ENCODE measurements around the gene PAWR. TPM values are rescaled to one million over a fixed set of nuclear protein-coding genes. Genes with fewer than 3 reads are reported as not detected.
"Not testable (repeated sequence)": the region's sequence is repeated elsewhere in the genome, so short reads cannot be mapped to it uniquely, and the experiment has no call there.

The PAWR gene
- polyA plus RNA-seq, 3 donors from 2014 or later: 1.3 to 4.4 (median 2.7) TPM

DNA sequence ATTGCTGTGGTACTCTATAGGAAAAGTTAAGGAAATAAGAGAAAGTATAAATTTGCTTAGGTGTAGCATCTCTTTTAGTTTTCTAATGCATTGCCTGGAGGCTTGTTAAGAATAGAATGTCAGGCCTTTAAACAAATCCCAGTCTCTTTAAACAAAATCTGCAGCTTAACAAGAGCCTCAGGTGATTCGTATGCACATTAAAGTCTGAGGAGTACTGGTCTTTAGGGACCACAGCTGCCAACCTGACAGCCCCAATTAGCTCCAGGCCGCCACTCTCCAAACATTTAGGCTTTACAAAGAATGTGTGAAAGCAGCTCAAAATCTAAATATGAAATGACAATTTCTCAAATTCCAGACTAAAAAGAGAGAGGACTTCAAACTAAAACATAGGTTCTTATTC, 35.7 kb downstream of the PAWR start:
- H3K27me3 Mint-ChIP-seq (ENCODE audit: low read depth in 3 of 3): peaks cover 0 to 4% (median 2%) of the 10 kb centered on the region in 3 donors
- H3K27ac Mint-ChIP-seq: no peak overlapping the region
- no peak for DNase-seq
- H3K4me1 Mint-ChIP-seq: no peaks in the 10 kb centered on the region
- H3K36me3 Mint-ChIP-seq: no peaks in the 10 kb centered on the region
- H3K4me3 Mint-ChIP-seq: no peak overlapping the region
- no peaks in the 10 kb centered on the region for H3K9me3 Mint-ChIP-seq

DNA sequence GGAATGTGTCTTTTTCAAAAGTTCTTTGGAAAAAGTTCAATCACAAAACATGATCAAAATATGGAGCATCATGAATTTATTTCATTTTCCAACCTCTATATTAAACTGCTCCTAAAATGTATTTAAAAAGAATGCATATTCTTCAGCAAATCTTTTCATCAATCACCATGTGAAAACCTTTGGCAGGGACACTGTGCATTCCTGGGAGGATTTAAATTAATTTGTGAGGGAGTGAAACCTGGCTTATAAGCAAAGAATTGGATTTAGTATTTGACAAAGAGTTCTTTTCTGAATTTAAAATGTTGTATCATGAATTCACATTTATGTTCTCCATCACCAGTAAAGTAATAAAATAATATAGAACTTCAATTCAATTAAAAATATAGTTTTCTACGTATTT, 38.2 kb downstream of the PAWR start:
- no peaks in the 10 kb centered on the region for H3K9me3 Mint-ChIP-seq

DNA sequence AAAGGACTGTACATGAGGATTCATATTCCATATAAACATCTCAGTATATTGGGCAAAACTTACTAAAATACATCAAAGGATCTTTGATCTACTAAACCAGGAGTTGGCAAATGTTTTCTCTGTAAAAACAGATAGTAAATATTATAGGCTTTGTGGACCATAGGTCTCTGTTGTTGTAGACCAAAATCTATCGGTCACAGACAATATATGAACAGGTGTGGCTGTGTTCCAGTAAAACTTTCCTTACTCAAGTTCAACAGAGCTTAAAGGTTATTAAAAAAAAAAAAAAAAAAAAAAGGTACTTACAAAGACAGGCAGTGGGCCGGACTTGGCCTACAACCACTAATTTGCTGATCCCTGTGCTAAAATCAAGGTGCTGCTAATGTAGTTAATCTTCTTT, 40.3 kb downstream of the PAWR start:
- Mint-ChIP-seq H3K27me3 (ENCODE audit: low read depth in 3 of 3) (no peaks in the 10 kb centered on the region), H3K4me1 (no peaks in the 10 kb centered on the region), H3K9me3 (no peaks in the 10 kb centered on the region), H3K27ac (no peak overlapping the region), H3K36me3 (no peaks in the 10 kb centered on the region), H3K4me3 (no peak overlapping the region)
- DNase-seq: no peak

More for the DNA sequence above, 38.2 kb downstream of the PAWR start:
- peaks cover 0 to 4% (median 2%) of the 10 kb centered on the region in 3 donors for H3K27me3 Mint-ChIP-seq (ENCODE audit: low read depth in 3 of 3)
- no peak overlapping the region for H3K4me3 Mint-ChIP-seq
- no peaks in the 10 kb centered on the region for H3K36me3 Mint-ChIP-seq
- no peaks in the 10 kb centered on the region for H3K4me1 Mint-ChIP-seq
- no peak for DNase-seq
- no peak overlapping the region for H3K27ac Mint-ChIP-seq

DNA sequence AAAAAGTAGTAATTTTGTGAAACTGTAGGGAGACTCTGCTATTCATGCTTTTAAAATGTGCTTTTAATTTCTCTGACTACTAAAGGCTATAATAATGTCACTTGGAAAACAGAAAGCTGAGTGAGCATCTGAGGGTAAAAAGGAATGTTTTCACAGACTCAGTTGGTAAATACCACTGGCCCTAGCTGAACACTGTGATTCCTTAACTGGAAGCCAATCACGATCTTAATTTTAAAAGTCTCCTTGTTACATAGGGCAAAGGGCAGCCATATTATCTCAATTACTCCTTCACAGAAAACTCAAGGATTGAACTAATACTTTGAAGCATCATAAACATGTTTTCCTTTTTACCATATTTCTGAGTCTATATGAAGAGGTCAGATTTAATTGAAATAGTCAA, 41.9 kb downstream of the PAWR start:
- Mint-ChIP-seq H3K27ac (no peak overlapping the region), H3K9me3 (no peaks in the 10 kb centered on the region), H3K36me3 (no peaks in the 10 kb centered on the region), H3K4me3 (no peak overlapping the region), H3K4me1 (no peaks in the 10 kb centered on the region), H3K27me3 (ENCODE audit: low read depth in 3 of 3) (no peaks in the 10 kb centered on the region)
- DNase-seq: no peak

DNA sequence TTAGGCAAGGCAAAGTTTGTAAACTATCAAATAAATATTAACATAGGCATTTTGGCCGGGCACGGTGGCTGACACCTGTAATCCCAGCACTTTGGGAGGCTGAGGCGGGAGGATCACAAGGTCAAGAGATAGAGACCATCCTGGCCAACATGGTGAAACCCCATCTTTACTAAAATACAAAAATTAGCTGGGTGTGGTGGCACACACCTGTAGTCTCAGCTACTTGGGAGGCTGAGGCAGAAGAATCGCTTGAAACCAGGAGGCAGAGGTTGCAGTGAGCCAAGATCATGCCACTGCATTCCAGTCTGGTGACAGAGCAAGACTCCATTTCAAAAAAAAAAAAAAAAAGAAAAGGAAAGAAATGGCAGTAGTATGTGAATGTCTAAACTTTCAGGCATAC, 43.9 kb downstream of the PAWR start:
- not testable (repeated sequence) for DNase-seq; H3K4me1 Mint-ChIP-seq; H3K27ac Mint-ChIP-seq; H3K4me3 Mint-ChIP-seq; H3K9me3 Mint-ChIP-seq; H3K27me3 Mint-ChIP-seq (ENCODE audit: low read depth in 3 of 3); H3K36me3 Mint-ChIP-seq

DNA sequence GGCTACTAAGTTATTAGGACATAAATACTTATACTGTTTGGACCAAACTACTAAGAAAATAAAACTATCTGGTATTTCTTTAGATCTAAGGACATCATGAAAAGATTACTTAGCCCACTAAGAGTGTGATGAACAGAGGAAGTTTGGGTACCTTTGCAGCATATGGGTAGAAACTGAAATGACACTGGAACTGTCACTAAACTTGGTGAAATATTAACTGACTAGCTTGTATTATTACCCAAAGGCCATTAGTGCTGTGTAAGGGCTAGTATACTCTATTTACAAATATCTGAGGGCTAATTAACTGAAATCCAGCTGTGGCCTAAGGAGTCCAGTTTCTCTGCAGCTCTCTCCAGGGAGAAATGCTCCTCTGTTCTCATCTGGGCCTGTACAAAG, 45.5 kb downstream of the PAWR start:
- Mint-ChIP-seq H3K4me1 (no peaks in the 10 kb centered on the region), H3K27ac (no peak overlapping the region), H3K4me3 (no peak overlapping the region), H3K36me3 (no peaks in the 10 kb centered on the region), H3K9me3 (no peaks in the 10 kb centered on the region), H3K27me3 (ENCODE audit: low read depth in 3 of 3) (peaks cover 0 to 4% (median 0%) of the 10 kb centered on the region in 3 donors)
- no peak for DNase-seq

DNA sequence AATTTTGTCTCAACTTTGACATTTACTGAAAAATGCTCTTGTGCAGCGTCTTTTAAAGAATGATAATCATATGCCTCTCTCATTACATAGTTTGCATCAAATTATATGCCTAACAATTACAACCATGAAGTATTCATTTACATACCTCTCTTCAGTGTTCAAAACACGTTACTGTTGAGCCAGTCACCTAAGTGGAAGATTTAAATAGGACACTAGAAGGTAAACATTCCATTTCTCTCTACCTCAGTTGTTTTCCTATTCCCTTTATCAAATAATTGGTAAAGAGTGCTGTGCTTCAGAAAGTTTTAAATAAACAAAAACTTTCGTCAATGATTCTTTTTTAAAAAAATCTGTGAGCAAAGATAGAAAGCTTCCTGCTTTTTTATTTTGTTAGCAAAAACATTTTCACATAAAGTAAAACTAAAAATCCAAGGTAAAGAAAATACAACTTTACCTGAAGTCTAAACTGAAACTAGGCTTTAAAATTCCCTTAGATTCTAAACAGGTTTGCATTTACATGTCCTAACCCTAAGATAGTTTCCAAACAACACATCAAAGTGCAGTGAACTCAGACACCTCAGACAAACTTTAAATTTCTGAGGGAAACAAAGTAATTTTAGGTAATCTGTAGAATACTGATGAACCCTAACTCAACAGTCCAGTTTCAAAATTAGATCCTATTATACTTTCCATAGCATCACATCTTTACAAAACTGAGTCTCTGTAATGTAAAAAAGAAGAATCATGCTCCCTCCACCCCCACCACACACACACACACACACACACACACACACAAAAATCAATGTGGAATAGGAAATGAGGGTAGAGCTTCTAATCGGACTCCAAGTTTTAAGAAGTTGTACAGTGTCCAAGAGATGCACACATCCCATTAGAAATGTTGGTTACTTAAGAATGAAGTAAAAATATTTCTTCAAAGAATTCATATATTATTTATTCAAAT, 46.2 kb downstream of the PAWR start:
- H3K27me3 Mint-ChIP-seq (ENCODE audit: low read depth in 3 of 3): peaks cover 0 to 4% (median 0%) of the 10 kb centered on the region in 3 donors
- no peak overlapping the region for H3K27ac Mint-ChIP-seq
- H3K4me3 Mint-ChIP-seq: no peak overlapping the region
- no peaks in the 10 kb centered on the region for H3K9me3 Mint-ChIP-seq
- H3K36me3 Mint-ChIP-seq: no peaks in the 10 kb centered on the region
- no peak for DNase-seq
- H3K4me1 Mint-ChIP-seq: no peaks in the 10 kb centered on the region

DNA sequence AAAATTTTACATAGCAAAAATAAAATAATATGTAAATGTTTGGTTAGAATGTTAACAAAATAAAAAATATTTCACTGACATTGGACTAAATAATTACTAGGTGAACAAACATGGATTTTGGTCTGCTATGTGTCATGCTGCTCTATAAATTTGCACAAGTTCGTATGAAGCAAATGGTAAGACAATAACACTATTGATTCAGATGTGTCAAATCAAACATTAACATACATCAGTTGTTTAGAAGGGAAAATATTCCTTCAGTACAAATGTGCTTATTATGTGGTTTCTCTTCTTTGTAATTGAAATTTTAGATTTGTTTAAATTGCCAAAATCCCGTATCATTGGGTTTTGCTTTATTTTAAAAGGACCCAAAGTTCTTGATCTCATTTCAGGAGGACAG, 46.9 kb downstream of the PAWR start:
- H3K4me1 Mint-ChIP-seq: no peaks in the 10 kb centered on the region
- no peak overlapping the region for H3K4me3 Mint-ChIP-seq
- peaks cover 0 to 4% (median 0%) of the 10 kb centered on the region in 3 donors for H3K27me3 Mint-ChIP-seq (ENCODE audit: low read depth in 3 of 3)
- H3K36me3 Mint-ChIP-seq: no peaks in the 10 kb centered on the region
- H3K9me3 Mint-ChIP-seq: no peaks in the 10 kb centered on the region
- no peak for DNase-seq
- H3K27ac Mint-ChIP-seq: no peak overlapping the region

DNA sequence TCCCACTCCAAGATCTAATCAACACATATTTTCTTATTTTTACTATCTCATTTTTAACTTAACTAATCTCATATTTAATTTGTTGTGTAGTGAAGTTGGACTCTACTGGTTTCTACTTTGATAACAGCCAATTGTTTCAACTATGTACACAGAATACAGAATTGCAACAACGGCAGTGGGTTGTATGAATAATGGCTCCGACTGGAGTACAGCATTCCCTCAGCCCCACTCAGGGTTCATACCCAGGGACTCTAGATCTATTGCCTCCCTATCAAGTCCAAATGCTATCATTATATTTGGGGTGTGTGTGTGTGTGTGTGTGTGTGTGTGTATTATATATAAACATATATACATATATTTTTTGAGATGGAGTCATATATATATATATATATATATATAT, 52.3 kb downstream of the PAWR start:
- Mint-ChIP-seq H3K27me3 (ENCODE audit: low read depth in 3 of 3) (peaks cover 0 to 4% (median 0%) of the 10 kb centered on the region in 3 donors), H3K27ac (no peak overlapping the region), H3K9me3 (no peaks in the 10 kb centered on the region), H3K4me1 (no peaks in the 10 kb centered on the region), H3K4me3 (no peak overlapping the region), H3K36me3 (no peaks in the 10 kb centered on the region)
- DNase-seq: no peak

DNA sequence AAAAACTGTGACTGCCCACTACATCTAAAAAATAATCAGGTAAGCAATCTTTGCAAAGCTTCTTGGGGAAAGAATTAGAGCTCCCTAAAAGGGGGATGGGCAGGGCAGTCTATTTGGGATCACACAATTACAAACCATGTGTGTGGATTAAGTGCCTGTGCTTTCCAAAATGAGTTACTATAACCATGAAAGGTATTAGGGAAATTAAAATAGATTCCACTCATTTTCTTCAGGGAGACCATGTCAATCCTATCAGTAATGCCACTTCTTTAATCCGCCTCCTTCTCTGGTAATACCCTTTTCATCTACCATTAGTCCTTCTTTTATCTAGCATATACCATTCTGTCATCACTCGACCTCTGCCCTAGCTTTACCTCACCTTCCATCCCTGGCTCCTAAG, 53.7 kb downstream of the PAWR start:
- H3K9me3 Mint-ChIP-seq: no peaks in the 10 kb centered on the region
- H3K36me3 Mint-ChIP-seq: no peaks in the 10 kb centered on the region
- no peak for DNase-seq
- no peak overlapping the region for H3K27ac Mint-ChIP-seq
- no peaks in the 10 kb centered on the region for H3K4me1 Mint-ChIP-seq
- H3K4me3 Mint-ChIP-seq: no peak overlapping the region
- H3K27me3 Mint-ChIP-seq (ENCODE audit: low read depth in 3 of 3): peaks cover 0 to 4% (median 0%) of the 10 kb centered on the region in 3 donors

DNA sequence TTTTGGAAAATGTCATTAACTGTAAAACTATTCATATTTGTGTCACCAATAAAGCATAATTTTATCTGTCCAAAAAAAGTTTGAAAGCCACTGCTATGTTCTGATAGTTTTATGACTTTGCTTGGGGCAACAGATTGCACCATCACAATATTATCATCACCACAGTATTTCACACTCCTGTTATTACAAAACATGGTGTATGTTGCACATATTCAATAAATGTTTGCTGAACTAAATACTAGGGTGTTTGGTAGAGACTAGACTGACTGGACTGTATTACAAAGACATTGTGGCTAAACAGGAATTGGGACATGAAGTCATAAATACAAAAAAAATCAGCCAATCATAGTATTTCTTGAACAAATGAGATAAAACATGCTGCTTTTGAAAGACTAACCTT, 55.1 kb downstream of the PAWR start:
- H3K27me3 Mint-ChIP-seq (ENCODE audit: low read depth in 3 of 3): peaks cover 0 to 4% (median 0%) of the 10 kb centered on the region in 3 donors
- no peaks in the 10 kb centered on the region for H3K9me3 Mint-ChIP-seq
- H3K4me1 Mint-ChIP-seq: no peaks in the 10 kb centered on the region
- no peaks in the 10 kb centered on the region for H3K36me3 Mint-ChIP-seq
- no peak overlapping the region for H3K27ac Mint-ChIP-seq
- no peak overlapping the region for H3K4me3 Mint-ChIP-seq
- DNase-seq: no peak

DNA sequence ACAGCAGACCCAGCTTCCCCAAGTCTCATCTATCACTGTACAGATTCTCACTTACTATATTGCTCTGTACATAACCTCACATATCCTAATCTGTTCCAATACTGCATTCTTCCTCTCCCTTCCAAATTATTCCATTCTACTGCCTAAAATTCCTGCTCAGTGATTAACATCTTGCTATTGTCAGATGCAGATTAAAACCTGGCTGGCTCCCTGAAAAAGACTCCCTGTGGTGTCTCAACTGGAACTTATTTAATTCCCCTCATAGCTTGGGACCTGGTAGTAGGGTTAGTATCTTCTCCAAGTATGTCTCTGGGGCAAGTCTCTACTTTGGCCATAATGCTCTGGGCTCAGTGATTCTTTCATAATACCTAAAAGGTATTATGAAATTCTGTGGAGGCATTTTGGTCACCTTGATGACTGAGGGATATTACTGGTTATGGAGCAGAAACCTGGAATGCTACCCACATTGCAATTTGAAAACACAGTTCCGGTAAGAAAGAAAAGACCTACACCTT, 55.8 kb downstream of the PAWR start:
- no peaks in the 10 kb centered on the region for H3K9me3 Mint-ChIP-seq

DNA sequence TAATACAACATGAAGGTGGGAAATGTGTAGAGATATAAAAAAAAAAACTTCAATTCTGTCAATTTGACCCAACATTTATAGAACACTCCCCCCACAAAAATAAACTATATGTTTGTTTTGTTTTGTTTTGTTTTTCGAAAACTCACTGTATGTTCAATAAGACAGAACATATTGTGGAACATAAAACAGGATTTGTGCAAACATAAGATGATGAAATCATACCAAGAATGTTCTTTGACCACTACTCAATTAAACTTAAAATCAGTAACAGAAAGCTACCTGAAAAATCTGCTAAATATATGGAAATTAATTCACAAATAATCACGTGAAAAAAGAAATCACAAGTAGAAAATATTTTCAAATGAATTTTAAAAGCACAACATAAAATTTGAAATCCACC, 61.2 kb downstream of the PAWR start:
- Mint-ChIP-seq H3K27me3 (ENCODE audit: low read depth in 3 of 3) (peaks cover 0 to 6% (median 3%) of the 10 kb centered on the region in 3 donors), H3K27ac (no peak overlapping the region), H3K9me3 (peaks cover 0 to 4% (median 1%) of the 10 kb centered on the region in 6 donors), H3K36me3 (no peaks in the 10 kb centered on the region), H3K4me3 (no peak overlapping the region), H3K4me1 (no peaks in the 10 kb centered on the region)
- DNase-seq: no peak

More for the DNA sequence above, 55.8 kb downstream of the PAWR start:
- no peaks in the 10 kb centered on the region for H3K4me1 Mint-ChIP-seq
- H3K27ac Mint-ChIP-seq: no peak overlapping the region
- H3K4me3 Mint-ChIP-seq: no peak overlapping the region
- H3K36me3 Mint-ChIP-seq: no peaks in the 10 kb centered on the region
- no peak for DNase-seq
- H3K27me3 Mint-ChIP-seq (ENCODE audit: low read depth in 3 of 3): no peaks in the 10 kb centered on the region

DNA sequence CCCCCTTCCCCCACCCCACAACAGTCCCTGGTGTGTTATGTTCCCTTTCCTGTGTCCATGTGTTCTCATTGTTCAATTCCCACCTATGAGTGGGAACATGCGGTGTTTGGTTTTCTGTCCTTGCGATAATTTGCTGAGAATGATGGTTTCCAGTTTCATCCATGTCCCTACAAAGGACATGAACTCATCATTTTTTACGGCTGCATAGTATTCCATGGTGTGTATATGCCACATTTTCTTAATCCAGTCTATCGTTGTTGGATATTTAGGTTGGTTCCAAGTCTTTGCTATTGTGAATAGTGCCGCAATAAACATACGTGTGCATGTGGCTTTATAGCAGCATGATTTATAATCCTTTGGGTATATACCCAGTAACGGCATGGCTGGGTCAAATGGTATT, 64.0 kb downstream of the PAWR start:
- DNase-seq; H3K4me1 Mint-ChIP-seq; H3K36me3 Mint-ChIP-seq; H3K9me3 Mint-ChIP-seq; H3K27ac Mint-ChIP-seq; H3K27me3 Mint-ChIP-seq (ENCODE audit: low read depth in 3 of 3); H3K4me3 Mint-ChIP-seq: not testable (repeated sequence)

DNA sequence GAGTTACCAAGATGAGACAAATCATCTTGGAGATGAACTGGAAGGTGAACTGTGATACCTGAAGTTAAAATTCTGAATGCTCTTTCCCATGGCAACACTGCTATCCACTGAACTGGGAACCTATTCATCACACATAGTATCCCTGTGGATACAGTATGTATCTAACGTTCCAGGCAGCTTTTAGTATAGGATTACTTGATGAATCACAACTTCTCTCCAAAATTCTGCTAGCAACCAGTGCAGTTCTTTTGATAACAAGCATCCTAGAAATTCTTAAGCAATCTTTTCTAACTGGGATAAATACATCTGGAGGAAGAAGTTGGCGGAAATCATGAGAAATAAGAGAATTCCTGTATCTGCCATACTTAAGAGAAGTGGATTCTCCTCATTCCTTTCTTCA, 66.4 kb downstream of the PAWR start:
- Mint-ChIP-seq H3K4me1 (no peaks in the 10 kb centered on the region), H3K9me3 (peaks cover 0 to 4% (median 1%) of the 10 kb centered on the region in 6 donors), H3K27me3 (ENCODE audit: low read depth in 3 of 3) (peaks cover 0 to 6% (median 4%) of the 10 kb centered on the region in 3 donors), H3K27ac (no peak overlapping the region), H3K36me3 (no peaks in the 10 kb centered on the region), H3K4me3 (no peak overlapping the region)
- no peak for DNase-seq
